Measurements from ENCODE around the gene DRD1. TPM values are rescaled to one million over a fixed set of nuclear protein-coding genes. Genes with fewer than 3 reads are reported as not detected.

The DRD1 gene
- total RNA-seq, 3 donors from 2014 or later (not counting 1 experiment from before 2014, with no cell fraction given), result not detected

GRCh38 chr5:175471196-175471595 is 27.2 kb upstream of the DRD1 start:
- no peak for TF ChIP-seq CTCF (IDR thresholded peaks at IDR 0.05)
- Mint-ChIP-seq H3K9me3 (no peaks in the 10 kb centered on the region), H3K27ac (no peak overlapping the region), H3K4me1 (no peaks in the 10 kb centered on the region), H3K4me3 (no peak overlapping the region), H3K27me3 (ENCODE audit: low read depth in 2 of 2) (peaks cover 29 to 32% of the 10 kb centered on the region in 2 donors), H3K36me3 (no peaks in the 10 kb centered on the region)
- intact Hi-C loops (cut with micrococcal nuclease), result no loop called here
- no peak overlapping the region for H3K27ac ChIP-seq (ENCODE audit: low read length)
- H3K36me3 ChIP-seq (ENCODE audit: control insufficient read depth, insufficient read depth, low read length), result no peaks in the 10 kb centered on the region
- H3K4me1 ChIP-seq (ENCODE audit: control insufficient read depth, insufficient read depth, low read length), result no peaks in the 10 kb centered on the region
- DNase-seq (no peak), ATAC-seq (no peak)
- 98% methylated on average over 5 of the region's 6 CpGs for WGBS (ENCODE audit: insufficient coverage)
- no peaks in the 10 kb centered on the region for H3K9me3 ChIP-seq (ENCODE audit: control insufficient read depth, insufficient read depth, low read length)
- no peak overlapping the region for H3K4me3 ChIP-seq (ENCODE audit: low read length)
- H3K27me3 ChIP-seq (ENCODE audit: control insufficient read depth, insufficient read depth, low read length), result no peaks in the 10 kb centered on the region

- no peak for ATAC-seq
- WGBS (ENCODE audit: insufficient coverage), result 94% methylated on average over 2 of the region's 5 CpGs
These were observed 26.8 kb upstream of the DRD1 start for GRCh38 chr5:175470781-175471180.

GRCh38 chr5:175469916-175470315 is 25.9 kb upstream of the DRD1 start:
- intact Hi-C loops (cut with micrococcal nuclease), result no loop called here
- no peaks in the 10 kb centered on the region for H3K36me3 ChIP-seq (ENCODE audit: control insufficient read depth, insufficient read depth, low read length)
- peaks cover under 1% of the 10 kb centered on the region for H3K4me1 ChIP-seq (ENCODE audit: control insufficient read depth, insufficient read depth, low read length)
- no peak for ATAC-seq
- Mint-ChIP-seq H3K9me3 (no peaks in the 10 kb centered on the region), H3K36me3 (no peaks in the 10 kb centered on the region), H3K4me1 (no peaks in the 10 kb centered on the region), H3K4me3 (no peak overlapping the region), H3K27ac (no peak overlapping the region), H3K27me3 (ENCODE audit: low read depth in 2 of 2) (peaks cover 23 to 30% of the 10 kb centered on the region in 2 donors)
- no peaks in the 10 kb centered on the region for H3K27me3 ChIP-seq (ENCODE audit: control insufficient read depth, insufficient read depth, low read length)
- H3K27ac ChIP-seq (ENCODE audit: low read length), result no peak overlapping the region
- DNase-seq, result no peak
- H3K4me3 ChIP-seq (ENCODE audit: low read length), result no peak overlapping the region
- no peaks in the 10 kb centered on the region for H3K9me3 ChIP-seq (ENCODE audit: control insufficient read depth, insufficient read depth, low read length)
- 69% methylated on average over 3 of the region's 3 CpGs for WGBS (ENCODE audit: insufficient coverage)
- TF ChIP-seq CTCF (IDR thresholded peaks at IDR 0.05), result no peak

More at GRCh38 chr5:175470781-175471180, 26.8 kb upstream of the DRD1 start:
- no peaks in the 10 kb centered on the region for H3K27me3 ChIP-seq (ENCODE audit: control insufficient read depth, insufficient read depth, low read length)
- Mint-ChIP-seq H3K27ac (no peak overlapping the region), H3K4me3 (no peak overlapping the region), H3K27me3 (ENCODE audit: low read depth in 2 of 2) (peaks cover 29 to 30% of the 10 kb centered on the region in 2 donors), H3K36me3 (no peaks in the 10 kb centered on the region), H3K4me1 (no peaks in the 10 kb centered on the region), H3K9me3 (no peaks in the 10 kb centered on the region)
- H3K4me3 ChIP-seq (ENCODE audit: low read length), result no peak overlapping the region
- DNase-seq, result no peak
- intact Hi-C loops (cut with micrococcal nuclease), result no loop called here
- no peaks in the 10 kb centered on the region for H3K9me3 ChIP-seq (ENCODE audit: control insufficient read depth, insufficient read depth, low read length)
- no peaks in the 10 kb centered on the region for H3K4me1 ChIP-seq (ENCODE audit: control insufficient read depth, insufficient read depth, low read length)
- TF ChIP-seq CTCF (IDR thresholded peaks at IDR 0.05), result no peak
- no peak overlapping the region for H3K27ac ChIP-seq (ENCODE audit: low read length)
- H3K36me3 ChIP-seq (ENCODE audit: control insufficient read depth, insufficient read depth, low read length), result no peaks in the 10 kb centered on the region

- H3K4me1 ChIP-seq (ENCODE audit: control insufficient read depth, insufficient read depth, low read length), result peaks cover 5% of the 10 kb centered on the region
- H3K27me3 ChIP-seq (ENCODE audit: control insufficient read depth, insufficient read depth, low read length), result no peaks in the 10 kb centered on the region
- H3K4me3 Mint-ChIP-seq, result no peak overlapping the region
- no peaks in the 10 kb centered on the region for H3K36me3 Mint-ChIP-seq
- intact Hi-C loops (cut with micrococcal nuclease), result no loop called here
- no peaks in the 10 kb centered on the region for H3K36me3 ChIP-seq (ENCODE audit: control insufficient read depth, insufficient read depth, low read length)
- DNase-seq (no peak), ATAC-seq (no peak)
- no peak overlapping the region for H3K27ac Mint-ChIP-seq
- TF ChIP-seq CTCF (IDR thresholded peaks at IDR 0.05), result no peak
- H3K4me3 ChIP-seq (ENCODE audit: low read length), result no peak overlapping the region
- H3K9me3 Mint-ChIP-seq, result no peaks in the 10 kb centered on the region
- H3K27me3 Mint-ChIP-seq (ENCODE audit: low read depth in 2 of 2), result peaks cover 21 to 28% of the 10 kb centered on the region in 2 donors
- no peaks in the 10 kb centered on the region for H3K9me3 ChIP-seq (ENCODE audit: control insufficient read depth, insufficient read depth, low read length)
- no peak overlapping the region for H3K27ac ChIP-seq (ENCODE audit: low read length)
- peaks cover 5 to 6% of the 10 kb centered on the region in 2 donors for H3K4me1 Mint-ChIP-seq
- no CpG with 5 or more reads among the region's 1 CpG for WGBS (ENCODE audit: insufficient coverage)
These were observed 24.9 kb upstream of the DRD1 start for GRCh38 chr5:175468892-175469291.

Data from natural killer cell (primary cell).